ENCODE measurements around the gene SPAG17.

SPAG17 gene

GRCh38 chr1:118117521-118117920 lies 67.5 kb downstream of the SPAG17 start:
- DNase-seq = no peak

GRCh38 chr1:118116909-118117308 lies 68.1 kb downstream of the SPAG17 start:
- DNase-seq = no peak

GRCh38 chr1:118116401-118116800 lies 68.6 kb downstream of the SPAG17 start:
- no peak for DNase-seq

GRCh38 chr1:118115567-118116295 lies 69.3 kb downstream of the SPAG17 start:
- DNase-seq = no peak

GRCh38 chr1:118113261-118113660 lies 71.8 kb downstream of the SPAG17 start:
- DNase-seq = no peak

GRCh38 chr1:118110580-118110979 lies 74.4 kb downstream of the SPAG17 start:
- no peak for DNase-seq

- DNase-seq = no peak
Observed at GRCh38 chr1:118104951-118105350, 80.1 kb downstream of the SPAG17 start.

GRCh38 chr1:118102445-118102844 lies 82.6 kb downstream of the SPAG17 start:
- DNase-seq = no peak

- no peak for DNase-seq
Observed at GRCh38 chr1:118101999-118102398, 83.0 kb downstream of the SPAG17 start.

- DNase-seq = no peak
Observed at GRCh38 chr1:118101515-118101844, 83.5 kb downstream of the SPAG17 start.

- no peak for DNase-seq
Observed at GRCh38 chr1:118100686-118101514, 84.1 kb downstream of the SPAG17 start.

- DNase-seq = no peak
Observed at GRCh38 chr1:118099686-118100085, 85.3 kb downstream of the SPAG17 start.

GRCh38 chr1:118097622-118098348 lies 87.2 kb downstream of the SPAG17 start:
- DNase-seq = no peak

- DNase-seq = no peak
Observed at GRCh38 chr1:118093017-118093416, 92.0 kb downstream of the SPAG17 start.

GRCh38 chr1:118090130-118090529 lies 94.9 kb downstream of the SPAG17 start:
- DNase-seq = no peak

- DNase-seq = no peak
Observed at GRCh38 chr1:118085365-118085764, 99.7 kb downstream of the SPAG17 start.

- no peak for DNase-seq
Observed at GRCh38 chr1:118084400-118084799, 100.6 kb downstream of the SPAG17 start.

GRCh38 chr1:118082984-118083383 lies 102.0 kb downstream of the SPAG17 start:
- no peak for DNase-seq

- no peak for DNase-seq
Observed at GRCh38 chr1:118081387-118081786, 103.6 kb downstream of the SPAG17 start.

GRCh38 chr1:118077331-118078045 lies 107.5 kb downstream of the SPAG17 start:
- DNase-seq = no peak

GRCh38 chr1:118075116-118075515 lies 109.9 kb downstream of the SPAG17 start:
- no peak for DNase-seq

GRCh38 chr1:118073648-118074435 lies 111.2 kb downstream of the SPAG17 start:
- no peak for DNase-seq
